ENCODE results near the gene CHURC1. TPM values are rescaled to one million over a fixed set of nuclear protein-coding genes. Genes with fewer than 3 reads are reported as not detected.
A peak's percentile ranks its signal among the peaks of the same experiment; 100 is the strongest.

The CHURC1 gene
- polyA plus RNA-seq, 1 donor (not counting 4 experiments of a cell fraction or from before 2014, with no cell fraction given): 126 TPM

DNA sequence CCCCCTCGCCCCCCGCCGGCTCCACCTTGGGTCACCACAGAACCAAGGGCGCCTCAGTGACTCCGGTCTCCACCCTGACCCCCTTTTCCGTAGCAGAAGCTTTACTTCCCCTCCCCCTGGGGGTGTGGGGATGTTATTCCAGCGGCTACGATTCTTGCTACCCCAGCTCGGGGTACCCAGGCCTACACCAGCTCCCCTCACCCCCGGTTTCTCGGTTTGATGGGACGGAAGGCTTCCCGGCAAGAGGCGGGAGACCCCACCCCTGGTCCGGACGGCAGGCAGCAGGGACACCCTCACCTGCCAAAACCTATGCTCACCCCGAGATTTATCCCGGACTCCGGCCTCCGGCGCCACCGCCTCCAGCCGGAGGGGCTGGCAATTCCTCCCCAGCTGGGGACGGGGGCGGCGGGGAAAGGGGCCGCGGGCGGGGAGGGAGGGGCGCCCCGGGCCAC lies 57.3 kb downstream of the CHURC1 start:
- no peak for DNase-seq (ENCODE audit: low read depth, low spot score)
- dilution Hi-C loops (cut with MboI; ENCODE audit: extremely low pct_ligation_motif_present, low sequenced_read_pairs): no loop called here
- peak overlapping the region; percentile 69 for H3K4me2 ChIP-seq (ENCODE audit: control insufficient read depth, extremely low read depth, insufficient read depth, low read depth, low read length)
- no peak for FAIRE-seq
- no peaks in the 10 kb centered on the region for H3K9me1 ChIP-seq (ENCODE audit: control insufficient read depth, extremely low read depth, insufficient read depth, low read length)
- no peaks in the 10 kb centered on the region for H3K36me3 ChIP-seq (ENCODE audit: control insufficient read depth in 2 of 2, extremely low read depth in 1 of 2, insufficient read depth in 2 of 2, low read length in 2 of 2)
- TF ChIP-seq EZH2 (IDR thresholded peaks at IDR 0.05; ENCODE audit: low read length): no peak
- TF ChIP-seq, protein P1, sequence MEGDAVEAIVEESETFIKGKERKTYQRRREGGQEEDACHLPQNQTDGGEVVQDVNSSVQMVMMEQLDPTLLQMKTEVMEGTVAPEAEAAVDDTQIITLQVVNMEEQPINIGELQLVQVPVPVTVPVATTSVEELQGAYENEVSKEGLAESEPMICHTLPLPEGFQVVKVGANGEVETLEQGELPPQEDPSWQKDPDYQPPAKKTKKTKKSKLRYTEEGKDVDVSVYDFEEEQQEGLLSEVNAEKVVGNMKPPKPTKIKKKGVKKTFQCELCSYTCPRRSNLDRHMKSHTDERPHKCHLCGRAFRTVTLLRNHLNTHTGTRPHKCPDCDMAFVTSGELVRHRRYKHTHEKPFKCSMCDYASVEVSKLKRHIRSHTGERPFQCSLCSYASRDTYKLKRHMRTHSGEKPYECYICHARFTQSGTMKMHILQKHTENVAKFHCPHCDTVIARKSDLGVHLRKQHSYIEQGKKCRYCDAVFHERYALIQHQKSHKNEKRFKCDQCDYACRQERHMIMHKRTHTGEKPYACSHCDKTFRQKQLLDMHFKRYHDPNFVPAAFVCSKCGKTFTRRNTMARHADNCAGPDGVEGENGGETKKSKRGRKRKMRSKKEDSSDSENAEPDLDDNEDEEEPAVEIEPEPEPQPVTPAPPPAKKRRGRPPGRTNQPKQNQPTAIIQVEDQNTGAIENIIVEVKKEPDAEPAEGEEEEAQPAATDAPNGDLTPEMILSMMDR (optimal IDR thresholded peaks at IDR 0.05 in 1 of 3, IDR thresholded peaks at IDR 0.05 in 1 of 3, conservative IDR thresholded peaks at IDR 0.05 in 1 of 3; ENCODE audit: extremely low read depth in 1 of 3, insufficient read depth in 2 of 3, low read length in 3 of 3): no peak
- H3K9me3 ChIP-seq (ENCODE audit: control insufficient read depth, low read depth, low read length): no peaks in the 10 kb centered on the region
- H4K20me1 ChIP-seq (ENCODE audit: control insufficient read depth, extremely low read depth, insufficient read depth, low read length): no peaks in the 10 kb centered on the region
- H3K9ac ChIP-seq (ENCODE audit: control insufficient read depth, extremely low read depth, insufficient read depth, low read length): peak overlapping the region; percentile 55
- peak overlapping the region; percentile 67 for H2AFZ ChIP-seq (ENCODE audit: control insufficient read depth, low read length)
- H3K4me1 ChIP-seq (ENCODE audit: control insufficient read depth, extremely low read depth, insufficient read depth, low read length): no peaks in the 10 kb centered on the region
- no peaks in the 10 kb centered on the region for H3K27me3 ChIP-seq (ENCODE audit: control insufficient read depth, extremely low read depth, insufficient read depth, low read length)
- no peak overlapping the region for H3K27ac ChIP-seq (ENCODE audit: control insufficient read depth, insufficient read depth, low read length)
- H3K79me2 ChIP-seq (ENCODE audit: control insufficient read depth, insufficient read depth, low read length): no peaks in the 10 kb centered on the region
- H3K4me3 ChIP-seq (ENCODE audit: control insufficient read depth in 2 of 3, extremely low read depth in 1 of 3, insufficient read depth in 2 of 3, low read depth in 1 of 3, low read length in 3 of 3): peak overlapping the region; percentile 29 to 61 (median 50)

DNA sequence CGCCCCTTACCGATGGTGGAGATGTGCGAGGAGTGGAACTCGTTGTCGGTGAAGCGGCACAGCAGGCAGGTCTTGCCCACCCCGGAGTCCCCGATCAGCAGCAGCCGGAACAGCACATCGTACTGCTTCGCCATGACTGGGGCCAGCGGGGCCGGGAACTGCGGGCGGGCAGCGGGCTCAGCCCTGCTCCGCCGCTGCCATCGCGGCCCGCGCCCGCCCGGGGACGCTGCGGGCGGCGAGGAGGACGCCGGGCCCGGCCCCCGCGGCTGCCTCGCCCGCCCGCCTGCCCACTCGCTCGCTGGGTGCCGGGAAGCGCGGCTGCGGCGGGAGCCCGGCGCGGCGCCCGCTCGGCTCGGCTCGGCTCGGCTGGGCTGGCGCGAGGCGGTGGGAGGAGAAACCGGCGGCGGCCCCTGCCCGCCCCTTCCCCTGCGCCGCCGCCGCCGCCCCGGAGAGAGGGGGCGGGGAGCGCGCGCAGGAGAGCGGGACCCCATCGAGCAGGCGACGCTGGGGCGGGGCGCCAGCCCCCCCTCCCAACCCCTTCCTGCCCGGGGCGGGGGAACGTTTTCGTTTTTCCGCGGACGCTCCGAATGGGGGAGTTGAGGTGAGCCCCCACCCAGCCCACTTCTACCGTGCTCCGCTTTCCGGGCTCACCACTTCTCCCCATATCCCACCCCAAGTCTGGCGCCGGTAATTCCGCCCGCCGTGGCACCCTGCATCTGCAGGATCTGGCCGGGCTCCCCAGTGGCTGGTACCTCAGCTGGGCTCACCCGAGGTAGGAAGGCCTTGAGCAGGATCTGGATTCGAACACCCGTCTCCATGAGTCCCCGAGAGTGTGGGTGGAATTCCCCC lies 57.9 kb downstream of the CHURC1 start, which contains the start of gene RAB15:
Gene RAB15, minus strand, starts transcription at position 394 of the 849 bp plus-strand sequence. Its CDS starts 260 bp downstream, at position 134.
- Histone ChIP-seq H4K20me1 (ENCODE audit: control insufficient read depth, extremely low read depth, insufficient read depth, low read length) (no peaks in the 10 kb centered on the region), H3K79me2 (ENCODE audit: control insufficient read depth, insufficient read depth, low read length) (no peaks in the 10 kb centered on the region), H3K9me1 (ENCODE audit: control insufficient read depth, extremely low read depth, insufficient read depth, low read length) (no peaks in the 10 kb centered on the region), H3K27me3 (ENCODE audit: control insufficient read depth, extremely low read depth, insufficient read depth, low read length) (no peaks in the 10 kb centered on the region), H3K9ac (ENCODE audit: control insufficient read depth, extremely low read depth, insufficient read depth, low read length) (peak within 1 kb of the TSS; percentile 55), H2AFZ (ENCODE audit: control insufficient read depth, low read length) (peak within 1 kb of the TSS; percentile 68), H3K9me3 (ENCODE audit: control insufficient read depth, low read depth, low read length) (no peaks in the 10 kb centered on the region), H3K36me3 (ENCODE audit: control insufficient read depth in 2 of 2, extremely low read depth in 1 of 2, insufficient read depth in 2 of 2, low read length in 2 of 2) (no peaks in the 10 kb centered on the region), H3K4me1 (ENCODE audit: control insufficient read depth, extremely low read depth, insufficient read depth, low read length) (no peaks in the 10 kb centered on the region), H3K27ac (ENCODE audit: control insufficient read depth, insufficient read depth, low read length) (no peak within 1 kb of the TSS), H3K4me3 (ENCODE audit: control insufficient read depth in 2 of 3, extremely low read depth in 1 of 3, insufficient read depth in 2 of 3, low read depth in 1 of 3, low read length in 3 of 3) (peak within 1 kb of the TSS; percentile 50 to 61 (median 61)), H3K4me2 (ENCODE audit: control insufficient read depth, extremely low read depth, insufficient read depth, low read depth, low read length) (peak within 1 kb of the TSS; percentile 79)
- dilution Hi-C loops (cut with MboI; ENCODE audit: extremely low pct_ligation_motif_present, low sequenced_read_pairs): no loop called here
- FAIRE-seq (no peak), DNase-seq (ENCODE audit: low read depth, low spot score) (no peak)
- no peak for TF ChIP-seq EZH2 (IDR thresholded peaks at IDR 0.05; ENCODE audit: low read length)
- TF ChIP-seq, protein P1 (optimal IDR thresholded peaks at IDR 0.05 in 1 of 3, IDR thresholded peaks at IDR 0.05 in 1 of 3, conservative IDR thresholded peaks at IDR 0.05 in 1 of 3; ENCODE audit: extremely low read depth in 1 of 3, insufficient read depth in 2 of 3, low read length in 3 of 3): no peak

All from keratinocyte (primary cell).